Effector memory CD4-positive, alpha-beta T cell (primary cell): ENCODE measurements around the gene DRG2.

Experiments used
- DNase-seq, 3 donors: peaks; one replicate each; pipeline ENCODE4 v3.0.0-alpha.2; 2020
- H3K27ac ChIP-seq: 2 replicates; pipeline ENCODE4 v1.7.0; 2013; ENCODE audit warnings: mild to moderate bottlenecking, low read length, moderate library complexity; ENCODE audit not compliant: insufficient read depth, poor library complexity, severe bottlenecking
- H3K27me3 ChIP-seq: replicated peaks from 2 replicates; pipeline ENCODE4 v1.7.0; 2013; ENCODE audit warnings: mild to moderate bottlenecking, low read length; ENCODE audit not compliant: insufficient read depth, control insufficient read depth, poor library complexity, severe bottlenecking
- H3K36me3 ChIP-seq: 2 replicates; pipeline ENCODE4 v1.7.0; 2013; ENCODE audit warnings: mild to moderate bottlenecking, low read length, moderate library complexity; ENCODE audit not compliant: control insufficient read depth, insufficient read depth
- H3K4me1 ChIP-seq: 2 replicates; pipeline ENCODE4 v1.7.0; 2013; ENCODE audit warnings: low read length, mild to moderate bottlenecking; ENCODE audit not compliant: control insufficient read depth, insufficient read depth, poor library complexity, severe bottlenecking
- H3K4me3 ChIP-seq: 2 replicates; pipeline ENCODE4 v1.7.0; 2013; ENCODE audit warnings: low read length, low read depth, mild to moderate bottlenecking; ENCODE audit not compliant: insufficient read depth, poor library complexity, severe bottlenecking
- H3K9me3 ChIP-seq: 2 replicates; pipeline ENCODE4 v1.7.0; 2013; ENCODE audit warnings: mild to moderate bottlenecking, low read length, moderate library complexity; ENCODE audit not compliant: control insufficient read depth

Gene DRG2

GRCh38 chr17:18102640-18103039 lies 14.9 kb downstream of the DRG2 start:
- H3K27me3 ChIP-seq = no peaks in the 10 kb centered on the region
- no peaks in the 10 kb centered on the region for H3K4me1 ChIP-seq
- no peak overlapping the region for H3K4me3 ChIP-seq
- DNase-seq = no peak
- peaks cover 63% of the 10 kb centered on the region for H3K36me3 ChIP-seq
- H3K27ac ChIP-seq = no peak overlapping the region
- H3K9me3 ChIP-seq = no peaks in the 10 kb centered on the region

- no peak for DNase-seq
- Histone ChIP-seq H3K27ac (no peak overlapping the region), H3K4me3 (no peak overlapping the region), H3K36me3 (peaks cover 40% of the 10 kb centered on the region), H3K27me3 (no peaks in the 10 kb centered on the region), H3K9me3 (no peaks in the 10 kb centered on the region), H3K4me1 (no peaks in the 10 kb centered on the region)
Measured at GRCh38 chr17:18105027-18105426, 17.3 kb downstream of the DRG2 start.

GRCh38 chr17:18105595-18105994 lies 17.8 kb downstream of the DRG2 start:
- Histone ChIP-seq H3K9me3 (no peaks in the 10 kb centered on the region), H3K4me3 (no peak overlapping the region), H3K36me3 (peaks cover 34% of the 10 kb centered on the region), H3K4me1 (no peaks in the 10 kb centered on the region), H3K27ac (no peak overlapping the region), H3K27me3 (no peaks in the 10 kb centered on the region)
- no peak for DNase-seq

GRCh38 chr17:18106211-18106610 lies 18.5 kb downstream of the DRG2 start:
- no peak for DNase-seq
- no peaks in the 10 kb centered on the region for H3K9me3 ChIP-seq
- no peak overlapping the region for H3K27ac ChIP-seq
- H3K27me3 ChIP-seq = no peaks in the 10 kb centered on the region
- H3K4me1 ChIP-seq = no peaks in the 10 kb centered on the region
- peaks cover 28% of the 10 kb centered on the region for H3K36me3 ChIP-seq
- no peak overlapping the region for H3K4me3 ChIP-seq

- H3K4me3 ChIP-seq = no peak overlapping the region
- no peak for DNase-seq
- no peak overlapping the region for H3K27ac ChIP-seq
- no peaks in the 10 kb centered on the region for H3K4me1 ChIP-seq
- H3K36me3 ChIP-seq = peaks cover 20% of the 10 kb centered on the region
- no peaks in the 10 kb centered on the region for H3K27me3 ChIP-seq
- no peaks in the 10 kb centered on the region for H3K9me3 ChIP-seq
Measured at GRCh38 chr17:18107061-18107790, 19.5 kb downstream of the DRG2 start.

- H3K27me3 ChIP-seq = no peaks in the 10 kb centered on the region
- peaks cover 16% of the 10 kb centered on the region for H3K36me3 ChIP-seq
- no peaks in the 10 kb centered on the region for H3K9me3 ChIP-seq
- no peak overlapping the region for H3K27ac ChIP-seq
- H3K4me3 ChIP-seq = no peak overlapping the region
- H3K4me1 ChIP-seq = no peaks in the 10 kb centered on the region
- no peak for DNase-seq
Measured at GRCh38 chr17:18107971-18108370, 20.2 kb downstream of the DRG2 start.

- no peak within 1 kb of the TSS for H3K4me3 ChIP-seq
- no peak within 1 kb of the TSS for H3K27ac ChIP-seq
Measured at GRCh38 chr17:18108401-18109312, 20.9 kb downstream of the DRG2 start, which contains the start of gene MYO15A. Gene MYO15A (plus strand): TSS chr17:18108756. CDS start chr17:18118801, 10,045 bp downstream.

GRCh38 chr17:18109935-18110485 lies 22.3 kb downstream of the DRG2 start:
- no peaks in the 10 kb centered on the region for H3K27me3 ChIP-seq
- H3K27ac ChIP-seq = no peak overlapping the region
- H3K4me1 ChIP-seq = no peaks in the 10 kb centered on the region
- no peaks in the 10 kb centered on the region for H3K36me3 ChIP-seq
- DNase-seq = no peak
- no peak overlapping the region for H3K4me3 ChIP-seq
- H3K9me3 ChIP-seq = no peaks in the 10 kb centered on the region

More at GRCh38 chr17:18108401-18109312, 20.9 kb downstream of the DRG2 start, which contains the start of gene MYO15A:
- H3K9me3 ChIP-seq = no peaks in the 10 kb centered on the region
- H3K27me3 ChIP-seq = no peaks in the 10 kb centered on the region
- no peak for DNase-seq
- no peaks in the 10 kb centered on the region for H3K4me1 ChIP-seq
- H3K36me3 ChIP-seq = peaks cover 9% of the 10 kb centered on the region

- Histone ChIP-seq H3K27ac (no peak overlapping the region), H3K9me3 (no peaks in the 10 kb centered on the region), H3K4me3 (no peak overlapping the region), H3K36me3 (no peaks in the 10 kb centered on the region), H3K4me1 (no peaks in the 10 kb centered on the region), H3K27me3 (no peaks in the 10 kb centered on the region)
- DNase-seq = no peak
Measured at GRCh38 chr17:18110636-18111145, 22.9 kb downstream of the DRG2 start.
